Subcutaneous abdominal adipose tissue (tissue), 5 donors: ENCODE data around the gene KCNJ6.
"Not testable (repeated sequence)": the region's sequence is repeated elsewhere in the genome, so short reads cannot be mapped to it uniquely, and the experiment has no call there.

Experiments
- H3K27ac ChIP-seq: one replicate; pipeline ENCODE4 v1.7.0; 2013; ENCODE audit warnings: low read depth, mild to moderate bottlenecking, inconsistent platforms, low read length, moderate library complexity
- H3K27me3 ChIP-seq, 5 donors: one replicate each; pipeline ENCODE4 v1.7.0; 2013; ENCODE audit warnings: low read length in 5 of 5, inconsistent platforms in 1 of 5; ENCODE audit not compliant: control insufficient read depth in 5 of 5, insufficient read depth in 4 of 5
- H3K36me3 ChIP-seq, 5 donors: one replicate each; pipeline ENCODE4 v1.7.0; 2013; ENCODE audit warnings: low read length in 5 of 5; ENCODE audit not compliant: control insufficient read depth in 5 of 5, insufficient read depth in 5 of 5
- H3K4me1 ChIP-seq, 5 donors: one replicate each; pipeline ENCODE4 v1.7.0; 2013; ENCODE audit warnings: low read length in 5 of 5, mild to moderate bottlenecking in 3 of 5, moderate library complexity in 1 of 5; ENCODE audit not compliant: control insufficient read depth in 5 of 5, insufficient read depth in 5 of 5
- H3K4me3 ChIP-seq, 5 donors: one replicate each; pipeline ENCODE4 v1.7.0; 2013; ENCODE audit warnings: low read length in 5 of 5, low read depth in 1 of 5
- H3K9ac ChIP-seq, 5 donors: one replicate each; pipeline ENCODE4 v1.7.0; 2013; ENCODE audit warnings: low read length in 5 of 5, mild to moderate bottlenecking in 4 of 5, moderate library complexity in 3 of 5
- H3K9me3 ChIP-seq, 5 donors: one replicate each; pipeline ENCODE4 v1.7.0; 2013; ENCODE audit warnings: low read length in 5 of 5; ENCODE audit not compliant: control insufficient read depth in 5 of 5
- donor health status: healthy.
- donor health status: healthy.
- donor health status: healthy.
- donor health status: healthy.
- donor health status: healthy.

KCNJ6 gene

DNA sequence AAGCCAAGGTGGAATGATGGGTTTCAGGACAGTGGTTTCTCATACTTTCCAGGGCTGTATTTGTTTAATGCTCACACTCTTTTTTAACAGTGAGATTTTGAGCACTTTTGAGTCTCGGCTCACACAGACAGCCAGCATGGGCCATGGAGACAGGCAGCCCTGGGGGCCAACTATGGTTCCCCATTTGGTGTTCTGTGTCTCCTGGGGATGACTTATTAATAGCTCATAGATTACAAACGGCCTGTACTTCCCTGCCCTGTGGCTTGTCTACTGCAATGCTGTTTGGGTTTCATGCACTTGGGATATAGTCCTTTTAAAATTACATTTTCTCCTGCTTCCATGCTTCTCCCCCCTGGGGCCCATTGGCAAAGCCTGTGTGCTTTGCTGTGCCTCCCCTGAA, 178.3 kb downstream of the KCNJ6 start:
- no peak overlapping the region for H3K27ac ChIP-seq
- no peaks in the 10 kb centered on the region for H3K36me3 ChIP-seq
- H3K9ac ChIP-seq: no peak overlapping the region

DNA sequence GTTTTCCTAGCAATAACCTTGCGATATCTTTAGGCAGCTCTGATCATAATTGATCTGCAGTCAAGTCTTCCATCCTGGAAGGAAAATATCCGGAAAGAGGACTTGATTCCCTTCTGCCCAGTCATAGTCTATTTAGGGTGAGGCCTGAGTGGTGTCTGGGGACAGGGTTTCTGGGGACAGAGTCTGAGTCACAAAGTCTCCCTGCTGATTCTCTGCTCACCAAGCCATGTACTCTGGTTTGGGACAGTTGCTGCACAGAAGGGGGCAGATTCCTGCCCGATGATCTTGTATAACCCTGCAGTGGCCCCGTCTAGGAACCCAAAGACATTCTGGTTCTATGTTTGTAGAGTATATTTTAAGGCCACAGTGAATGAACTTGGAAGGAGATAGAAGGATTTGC, 178.8 kb downstream of the KCNJ6 start:
- H3K27ac ChIP-seq: no peak overlapping the region
- H3K9ac ChIP-seq: no peak overlapping the region
- peaks cover 0 to 5% (median 0%) of the 10 kb centered on the region in 5 donors for H3K4me1 ChIP-seq
- no peaks in the 10 kb centered on the region for H3K36me3 ChIP-seq
- no peak overlapping the region for H3K4me3 ChIP-seq
- H3K27me3 ChIP-seq: peaks cover 0 to 6% (median 0%) of the 10 kb centered on the region in 5 donors
- no peaks in the 10 kb centered on the region for H3K9me3 ChIP-seq

More for the DNA sequence above, 178.3 kb downstream of the KCNJ6 start:
- Histone ChIP-seq H3K27me3 (peaks cover 0 to 6% (median 0%) of the 10 kb centered on the region in 5 donors), H3K4me1 (peaks cover 0 to 5% (median 0%) of the 10 kb centered on the region in 5 donors), H3K9me3 (no peaks in the 10 kb centered on the region), H3K4me3 (no peak overlapping the region)

DNA sequence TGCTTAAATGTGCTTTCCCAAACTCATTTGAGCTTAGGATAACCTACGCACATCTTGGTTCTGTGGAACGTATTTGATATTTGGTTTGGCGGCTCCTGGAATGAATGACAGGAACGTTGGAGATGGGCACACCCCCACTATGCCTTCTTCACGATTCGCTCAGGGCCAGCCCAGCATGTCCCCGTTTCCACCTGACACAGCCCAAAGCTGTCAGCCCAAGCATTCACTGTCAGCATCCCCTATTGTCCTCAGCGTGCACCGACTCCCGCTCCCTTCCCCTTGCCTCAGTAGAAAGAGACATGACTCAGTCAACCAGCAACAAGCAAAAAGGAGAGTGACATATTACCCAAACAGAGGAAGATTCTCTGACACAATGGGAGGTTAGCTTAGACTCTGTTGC, 181.4 kb downstream of the KCNJ6 start:
- peaks cover 0 to 6% (median 4%) of the 10 kb centered on the region in 5 donors for H3K27me3 ChIP-seq
- H3K4me1 ChIP-seq: no peaks in the 10 kb centered on the region
- no peaks in the 10 kb centered on the region for H3K36me3 ChIP-seq
- no peak overlapping the region for H3K9ac ChIP-seq
- no peak overlapping the region for H3K4me3 ChIP-seq
- no peaks in the 10 kb centered on the region for H3K9me3 ChIP-seq
- no peak overlapping the region for H3K27ac ChIP-seq

DNA sequence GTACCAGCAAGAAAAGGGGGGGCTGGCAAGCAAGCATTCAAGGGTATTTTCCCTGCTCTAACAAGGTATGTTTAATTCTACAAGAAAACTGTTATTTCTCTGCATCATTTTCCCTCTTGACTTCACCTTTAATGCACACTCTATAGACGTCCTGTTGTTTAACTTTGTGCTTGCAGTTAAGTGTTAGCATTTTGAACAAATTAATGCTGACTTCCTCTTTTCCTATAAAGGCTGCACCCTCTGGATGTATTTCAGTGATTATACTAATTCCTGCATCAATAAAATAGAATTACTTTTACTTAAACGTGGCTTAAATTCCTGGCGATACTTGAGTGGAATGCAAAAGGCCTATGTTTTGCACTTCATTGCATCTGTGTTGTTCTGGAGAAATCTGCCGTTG, 183.3 kb downstream of the KCNJ6 start:
- Histone ChIP-seq H3K4me3 (no peak overlapping the region), H3K9me3 (no peaks in the 10 kb centered on the region), H3K27me3 (peaks cover 3 to 6% (median 4%) of the 10 kb centered on the region in 5 donors), H3K9ac (no peak overlapping the region), H3K4me1 (no peaks in the 10 kb centered on the region), H3K36me3 (no peaks in the 10 kb centered on the region), H3K27ac (no peak overlapping the region)

DNA sequence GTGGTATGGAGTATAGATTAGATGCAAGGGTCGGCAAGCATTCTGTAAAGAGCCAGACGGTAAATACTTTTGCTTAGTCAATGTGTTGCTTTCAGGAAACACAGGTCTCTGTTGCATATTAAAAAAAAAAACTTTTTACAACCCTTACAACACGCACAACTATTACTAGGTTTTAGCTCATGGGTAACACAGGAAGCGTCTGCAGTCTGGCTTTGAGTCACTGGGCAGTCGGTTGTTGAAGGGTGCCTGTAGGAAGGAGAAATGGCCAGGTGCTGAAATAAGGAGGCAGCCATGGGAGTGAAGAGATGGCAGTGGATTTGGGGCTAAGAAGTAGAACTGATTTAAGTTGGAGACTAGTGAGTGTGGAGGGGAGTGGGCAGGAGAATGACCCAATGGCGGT, 192.1 kb downstream of the KCNJ6 start:
- H3K27me3 ChIP-seq: peaks cover 0 to 8% (median 0%) of the 10 kb centered on the region in 5 donors

DNA sequence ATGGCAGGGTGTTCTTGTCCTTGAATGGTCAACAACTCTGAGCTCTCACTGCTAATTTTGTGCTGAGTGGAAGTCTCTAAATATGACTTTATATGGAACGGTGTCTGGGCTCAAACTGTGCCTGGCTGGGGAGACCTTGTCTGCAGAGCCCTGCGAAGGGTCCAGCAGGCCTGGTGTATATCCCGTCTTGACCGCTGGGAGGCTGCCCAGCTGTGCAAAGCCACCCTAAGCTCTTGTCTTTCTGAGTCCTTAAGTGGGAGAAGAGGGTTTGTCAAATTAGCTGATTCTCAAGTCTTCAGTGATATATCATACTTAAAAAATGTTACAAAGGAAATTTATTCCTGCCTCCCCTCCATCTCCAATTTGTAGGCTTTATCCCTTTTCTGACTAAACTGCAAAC, 198.7 kb downstream of the KCNJ6 start:
- H3K27ac ChIP-seq: no peak overlapping the region
- H3K36me3 ChIP-seq: no peaks in the 10 kb centered on the region
- H3K27me3 ChIP-seq: peaks cover 0 to 3% (median 0%) of the 10 kb centered on the region in 5 donors
- H3K4me3 ChIP-seq: no peak overlapping the region
- H3K4me1 ChIP-seq: no peaks in the 10 kb centered on the region
- peaks cover 0 to 4% (median 0%) of the 10 kb centered on the region in 5 donors for H3K9me3 ChIP-seq
- H3K9ac ChIP-seq: no peak overlapping the region

More for the DNA sequence above, 192.1 kb downstream of the KCNJ6 start:
- Histone ChIP-seq H3K27ac (no peak overlapping the region), H3K36me3 (no peaks in the 10 kb centered on the region), H3K9ac (no peak overlapping the region), H3K4me1 (no peaks in the 10 kb centered on the region), H3K4me3 (no peak overlapping the region), H3K9me3 (peaks cover 0 to 7% (median 0%) of the 10 kb centered on the region in 5 donors)

DNA sequence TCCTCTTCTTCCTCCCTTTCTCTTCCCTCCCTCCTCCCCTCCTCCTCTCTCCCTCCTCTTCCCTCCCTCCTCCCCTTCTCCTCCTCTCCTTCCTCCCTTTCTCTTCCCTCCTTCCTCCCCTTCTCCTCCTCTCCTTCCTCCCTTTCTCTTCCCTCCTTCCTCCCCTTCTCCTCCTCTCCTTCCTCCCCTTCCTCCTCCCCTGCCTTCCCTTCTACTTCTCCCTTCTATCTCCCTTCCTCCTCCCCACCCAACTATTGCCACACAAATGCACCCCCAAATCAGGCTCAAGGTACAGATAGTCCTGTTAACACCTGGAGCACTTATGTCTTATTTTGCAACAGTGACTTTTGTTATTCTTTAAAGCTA, 203.7 kb downstream of the KCNJ6 start:
- H3K4me3 ChIP-seq, H3K9me3 ChIP-seq, H3K4me1 ChIP-seq, H3K27me3 ChIP-seq, H3K9ac ChIP-seq, H3K36me3 ChIP-seq, H3K27ac ChIP-seq: not testable (repeated sequence)

DNA sequence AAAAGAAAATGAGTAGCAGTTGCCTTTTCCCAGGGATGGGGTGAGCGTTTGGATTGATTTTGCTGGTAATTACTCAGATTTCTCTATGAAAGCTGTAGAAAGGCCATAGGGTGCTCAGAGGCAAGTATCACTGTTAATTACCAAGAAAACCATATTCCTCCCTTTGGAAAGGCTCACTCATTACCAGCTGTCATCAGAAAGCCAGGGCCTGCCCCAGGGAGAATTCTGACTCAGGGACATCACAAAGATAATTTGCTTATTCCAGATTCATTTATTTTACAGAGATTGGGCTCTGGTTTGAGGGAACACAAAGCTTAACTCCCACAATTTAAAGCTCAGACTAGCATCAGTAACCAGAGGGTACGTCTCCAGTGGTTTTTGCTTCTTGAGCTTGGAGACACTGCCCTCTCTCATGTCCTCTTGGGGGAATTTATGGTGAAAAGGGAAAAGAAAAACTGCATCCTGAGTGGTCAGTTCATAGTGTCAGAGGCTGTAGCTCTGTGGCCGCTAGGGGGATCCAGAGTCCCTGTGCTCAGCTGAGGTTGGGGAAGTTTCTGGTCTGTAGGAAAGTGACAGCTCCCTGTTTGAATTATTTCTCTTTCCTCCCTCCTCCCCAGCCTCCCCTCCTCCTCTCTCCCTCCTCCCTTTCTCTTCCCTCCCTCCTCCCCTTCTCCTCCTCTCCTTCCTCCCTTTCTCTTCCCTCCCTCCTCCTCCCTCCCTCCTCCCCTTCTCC, 204.3 kb downstream of the KCNJ6 start:
- H3K36me3 ChIP-seq: no peaks in the 10 kb centered on the region
- H3K27me3 ChIP-seq: peaks cover 0 to 7% (median 3%) of the 10 kb centered on the region in 5 donors
- no peak overlapping the region for H3K4me3 ChIP-seq
- H3K9ac ChIP-seq: no peak overlapping the region
- H3K9me3 ChIP-seq: no peaks in the 10 kb centered on the region
- H3K27ac ChIP-seq: no peak overlapping the region
- no peaks in the 10 kb centered on the region for H3K4me1 ChIP-seq

DNA sequence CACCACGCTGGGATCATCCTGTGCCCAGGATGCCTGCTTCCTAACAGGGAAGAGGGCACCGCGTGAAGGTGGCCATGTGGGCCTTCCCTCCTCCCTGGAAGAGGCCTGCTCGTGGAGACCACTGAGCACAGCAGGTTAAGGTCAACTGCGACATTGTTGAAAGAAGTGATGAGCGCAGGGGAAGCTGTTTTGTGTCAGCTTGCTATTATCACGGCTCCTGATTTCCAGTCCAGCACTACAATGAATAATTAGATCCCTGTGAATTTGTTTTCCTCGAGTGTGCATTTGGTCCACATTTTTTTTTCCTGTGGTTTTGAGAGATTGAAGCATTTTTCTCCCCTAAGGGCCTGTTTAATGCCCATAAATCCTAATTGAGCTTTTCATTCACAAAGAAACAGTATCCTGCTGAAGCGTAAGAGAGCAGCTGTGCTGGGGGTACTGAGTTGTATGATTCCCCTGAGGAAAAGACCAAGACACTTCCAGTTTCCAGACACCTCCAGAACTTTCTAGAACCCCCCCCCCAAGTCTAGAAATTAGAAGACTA, 204.9 kb downstream of the KCNJ6 start:
- no peaks in the 10 kb centered on the region for H3K36me3 ChIP-seq
- H3K9ac ChIP-seq: no peak overlapping the region
- H3K27ac ChIP-seq: no peak overlapping the region
- peaks cover 0 to under 1% (median 0%) of the 10 kb centered on the region in 5 donors for H3K9me3 ChIP-seq
- no peak overlapping the region for H3K4me3 ChIP-seq
- no peaks in the 10 kb centered on the region for H3K4me1 ChIP-seq
- H3K27me3 ChIP-seq: peaks cover 0 to 7% (median 3%) of the 10 kb centered on the region in 5 donors

DNA sequence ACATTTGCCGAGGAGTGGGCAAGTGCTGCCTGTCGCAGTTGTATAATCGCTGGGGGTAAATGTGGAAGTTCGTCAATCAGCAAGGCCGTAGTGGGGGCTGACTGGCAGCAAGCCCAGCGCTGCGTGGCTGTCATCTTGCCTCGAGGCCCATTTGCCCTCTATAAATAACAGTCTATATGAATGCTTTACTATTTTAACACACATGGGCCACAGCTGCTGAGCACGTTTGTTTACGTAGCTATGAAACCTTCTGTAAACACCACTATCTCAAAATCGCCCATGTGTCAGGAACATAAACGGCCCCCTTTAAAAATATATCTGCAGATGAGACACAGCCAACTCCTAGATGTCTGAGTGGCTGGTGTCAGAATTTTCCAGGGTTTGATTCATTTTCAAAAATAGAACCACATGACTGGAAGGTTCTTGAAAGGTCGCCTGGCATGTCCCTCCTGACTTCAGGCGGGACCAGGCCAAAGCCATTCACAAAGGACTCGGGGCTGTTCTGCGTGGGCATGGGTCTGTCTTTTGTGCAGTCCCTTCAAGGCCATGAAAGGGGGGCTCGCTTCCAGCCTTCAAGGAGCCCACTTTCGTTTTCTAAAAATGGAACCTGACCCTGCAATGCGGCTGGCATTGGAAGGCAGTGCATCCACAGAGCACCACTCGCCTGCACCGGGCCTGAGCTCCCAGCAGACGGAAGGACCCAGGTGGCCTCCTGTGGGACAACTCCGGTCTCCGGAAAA, 205.5 kb downstream of the KCNJ6 start:
- no peak overlapping the region for H3K27ac ChIP-seq
- H3K9ac ChIP-seq: no peak overlapping the region

More for the DNA sequence above, 205.5 kb downstream of the KCNJ6 start:
- H3K4me1 ChIP-seq: no peaks in the 10 kb centered on the region
- no peak overlapping the region for H3K4me3 ChIP-seq
- peaks cover 0 to 4% (median 0%) of the 10 kb centered on the region in 5 donors for H3K9me3 ChIP-seq
- H3K27me3 ChIP-seq: peaks cover 0 to 7% (median 3%) of the 10 kb centered on the region in 5 donors
- no peaks in the 10 kb centered on the region for H3K36me3 ChIP-seq
